ENCODE results near the gene RICTOR.

DNA sequence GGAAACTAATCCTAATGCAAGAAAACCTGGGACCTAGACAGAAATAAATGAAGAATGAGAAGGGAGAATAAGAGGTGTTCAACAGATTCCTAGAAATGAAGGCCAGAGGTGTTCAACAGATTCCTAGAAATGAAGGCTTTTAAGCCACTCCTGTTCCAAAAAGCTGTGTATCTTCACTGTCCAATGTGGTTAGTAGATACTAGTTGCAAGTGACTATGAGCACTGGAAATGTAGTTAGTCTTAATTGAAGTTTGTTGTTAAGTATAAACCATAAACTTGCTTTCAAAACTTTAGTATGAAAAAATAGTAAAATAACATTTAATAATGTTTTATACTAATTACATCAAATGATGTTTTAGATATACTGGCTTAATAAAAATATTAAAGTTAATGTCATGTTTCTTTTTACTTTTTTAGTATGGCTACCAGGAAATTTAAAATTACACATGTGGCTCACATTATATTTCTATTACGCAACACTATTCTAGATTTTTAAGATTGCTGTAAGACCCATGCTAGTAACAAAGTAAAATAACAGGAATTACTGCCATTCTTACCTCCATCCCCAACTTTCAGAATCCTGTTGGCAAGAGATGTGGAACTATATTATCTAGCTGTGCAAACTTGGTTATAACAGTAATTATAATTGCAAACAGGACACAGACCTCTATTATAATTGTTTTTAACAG is 57.5 kb downstream of the RICTOR start:
- TF ChIP-seq CTCF (IDR thresholded peaks at IDR 0.05) (no peak), EP300 (IDR thresholded peaks at IDR 0.05) (no peak), POLR2A (IDR thresholded peaks at IDR 0.05) (no peak), POLR2AphosphoS5 (IDR thresholded peaks at IDR 0.05) (no peak)
